HG02981 (cell line): ENCODE results near the gene TOR1AIP2.
"Not testable (repeated sequence)": the region's sequence is repeated elsewhere in the genome, so short reads cannot be mapped to it uniquely, and the experiment has no call there.

Experiments
- ATAC-seq: cut with Tn5 transposase; IDR thresholded peaks from one replicate; pipeline ENCODE4 v1.9.1; 2021; ENCODE audit warnings: mild to moderate bottlenecking, moderate library complexity; ENCODE audit not compliant: unreplicated experiment

TOR1AIP2 gene

DNA sequence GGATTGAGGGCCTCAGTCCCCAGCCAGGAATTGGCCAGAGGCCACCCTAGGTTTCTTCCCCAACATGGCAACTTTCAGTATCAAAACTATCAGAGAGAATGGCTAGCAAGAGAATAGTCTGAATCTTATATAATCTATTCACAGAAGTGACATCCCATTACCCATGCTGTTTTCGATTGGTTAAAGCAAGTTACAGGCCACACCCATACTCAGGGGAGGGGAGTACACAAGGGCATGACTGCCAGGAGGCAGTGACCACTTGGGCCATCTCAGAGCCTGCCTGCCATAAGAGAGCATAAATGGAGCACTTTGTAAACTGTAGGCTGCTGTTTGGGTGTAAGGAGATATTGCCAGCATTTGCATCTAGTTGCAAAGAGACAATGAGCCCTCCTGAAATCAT lies 69.1 kb downstream of the TOR1AIP2 start:
- no peak for ATAC-seq

DNA sequence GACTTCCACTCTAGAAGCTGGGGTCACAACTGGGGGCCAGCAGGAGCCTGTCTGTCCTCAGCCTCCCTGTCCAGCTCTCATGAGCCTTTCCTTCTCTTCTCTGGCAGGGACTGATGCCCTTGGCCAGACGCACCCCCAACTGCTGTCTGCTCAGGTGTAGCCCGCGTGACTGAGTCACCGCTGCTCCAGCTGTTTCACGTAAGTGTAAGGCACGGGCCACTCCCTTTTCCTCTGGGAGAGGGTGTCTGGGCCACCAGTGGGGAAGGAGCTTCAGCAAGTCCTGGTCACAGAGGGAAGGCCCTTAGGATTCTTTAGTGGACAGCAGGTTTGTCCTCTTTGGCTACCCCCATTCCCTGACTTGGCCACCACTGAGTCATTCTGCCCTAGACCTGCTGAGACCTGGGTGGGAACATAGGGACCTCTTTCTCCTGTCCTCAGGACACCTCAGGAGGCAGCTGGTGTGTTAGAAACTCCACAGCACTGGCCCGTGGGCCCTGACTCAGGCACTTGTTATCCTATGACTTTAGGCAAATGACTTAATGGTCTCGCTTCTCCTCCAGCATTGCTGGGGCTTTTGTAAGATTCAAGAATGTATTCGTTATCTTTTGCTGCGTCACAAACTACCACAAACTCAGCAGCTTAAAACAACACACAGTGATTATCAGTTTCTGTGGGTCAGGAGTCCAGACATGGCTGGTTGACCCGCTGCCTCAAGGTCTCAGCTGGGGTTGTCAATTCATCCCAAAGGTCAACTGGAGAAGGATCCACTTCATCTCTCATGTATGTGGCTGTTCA lies 69.7 kb downstream of the TOR1AIP2 start:
- no peak for ATAC-seq

DNA sequence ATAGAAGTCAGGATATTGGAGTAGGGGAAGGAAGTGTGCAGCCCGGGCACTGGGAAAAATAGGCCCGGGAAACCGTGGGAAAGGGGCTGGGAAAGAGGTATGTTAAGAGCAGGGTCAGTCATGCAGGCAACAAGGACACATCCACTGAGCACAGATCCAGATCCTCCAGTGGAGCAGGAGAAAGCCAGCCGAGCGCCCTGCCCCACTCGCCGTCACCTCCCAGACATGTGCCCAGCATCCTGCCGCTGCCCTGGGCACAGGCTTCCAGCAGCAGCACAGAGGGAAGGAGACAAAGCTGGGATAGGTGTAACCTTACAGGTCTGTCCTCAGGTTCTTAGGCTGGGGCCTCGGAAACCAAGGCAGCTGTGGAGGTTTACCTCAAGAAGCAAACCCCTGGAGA lies 70.3 kb downstream of the TOR1AIP2 start:
- ATAC-seq = no peak

DNA sequence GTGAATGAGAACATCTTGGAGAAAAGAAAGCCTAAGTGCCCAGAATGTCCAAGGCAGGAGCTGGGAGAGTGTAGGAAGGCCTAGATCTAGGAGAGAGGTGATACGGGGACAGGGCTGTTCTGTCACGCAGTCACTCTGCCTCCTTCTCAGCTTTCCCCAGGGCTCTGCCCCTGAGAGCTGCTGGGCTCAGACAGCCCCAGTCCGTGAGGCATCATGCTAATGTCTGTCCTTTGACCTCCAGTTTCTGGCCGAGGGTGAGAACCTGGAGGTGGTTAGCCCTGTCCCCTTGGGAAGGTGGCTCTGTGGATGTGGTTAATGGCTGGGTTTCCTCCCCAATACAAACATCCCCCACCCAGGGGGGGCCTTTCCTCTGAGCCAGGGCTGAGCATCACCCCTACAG lies 71.3 kb downstream of the TOR1AIP2 start:
- ATAC-seq = no peak

DNA sequence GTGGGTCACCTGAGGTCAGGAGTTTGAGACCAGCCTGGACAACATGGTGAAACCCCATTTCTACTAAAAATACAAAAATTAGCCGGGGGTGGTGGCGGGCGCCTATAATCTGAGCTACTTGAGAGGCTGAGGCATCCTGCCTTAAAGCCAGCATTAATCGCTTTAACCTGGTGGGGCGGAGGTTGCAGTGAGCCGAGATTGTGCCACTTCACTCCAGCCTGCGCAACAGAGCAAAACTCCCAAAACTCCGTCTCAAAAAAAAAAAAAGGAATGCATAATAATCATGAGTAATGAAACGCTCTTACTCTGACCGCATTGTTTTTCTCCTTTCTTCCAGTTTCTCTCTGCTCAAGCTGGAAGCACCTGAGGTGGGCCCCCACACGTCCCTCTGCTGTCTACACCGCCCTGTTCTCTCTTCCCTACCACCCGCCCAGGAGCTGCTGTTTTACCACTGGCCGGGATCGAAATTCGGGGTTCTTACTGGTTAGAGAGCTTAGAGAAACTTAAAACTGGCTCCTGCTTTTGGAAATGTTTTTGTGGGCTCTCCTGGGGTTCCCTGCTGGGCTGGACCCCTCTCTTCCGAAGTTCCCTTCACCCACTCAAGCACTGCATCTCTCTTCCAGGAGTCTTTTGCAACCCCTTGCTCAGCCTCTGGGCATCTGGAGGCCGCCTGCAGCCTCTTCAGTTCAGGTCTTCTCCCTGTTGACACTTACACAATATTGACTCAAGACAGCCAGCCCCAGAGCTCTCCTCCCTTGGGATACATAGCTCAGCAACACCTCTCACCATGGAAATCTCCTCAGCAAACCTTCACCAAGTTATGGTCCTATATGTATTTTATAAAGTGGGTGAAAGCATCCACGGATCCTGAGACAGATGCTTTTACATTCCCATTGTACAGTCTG lies 72.1 kb downstream of the TOR1AIP2 start:
- no peak for ATAC-seq

DNA sequence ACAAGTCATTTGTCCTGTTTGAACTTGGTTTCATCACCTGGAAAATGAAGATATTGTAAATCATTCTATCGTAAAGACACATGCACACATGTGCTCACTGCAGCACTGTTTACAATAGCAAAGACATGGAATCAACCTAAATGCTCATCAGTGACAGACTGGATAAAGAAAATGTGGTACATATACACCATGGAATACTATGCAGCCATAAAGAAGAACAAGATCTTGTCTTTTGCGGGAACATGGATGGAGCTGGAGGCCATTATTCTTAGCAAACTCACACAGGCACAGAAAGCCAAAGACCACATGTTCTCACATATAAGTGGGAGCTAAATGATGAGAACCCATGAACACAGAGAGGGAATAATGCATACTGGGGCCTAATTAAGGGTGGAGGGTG lies 73.2 kb downstream of the TOR1AIP2 start:
- ATAC-seq = not testable (repeated sequence)

DNA sequence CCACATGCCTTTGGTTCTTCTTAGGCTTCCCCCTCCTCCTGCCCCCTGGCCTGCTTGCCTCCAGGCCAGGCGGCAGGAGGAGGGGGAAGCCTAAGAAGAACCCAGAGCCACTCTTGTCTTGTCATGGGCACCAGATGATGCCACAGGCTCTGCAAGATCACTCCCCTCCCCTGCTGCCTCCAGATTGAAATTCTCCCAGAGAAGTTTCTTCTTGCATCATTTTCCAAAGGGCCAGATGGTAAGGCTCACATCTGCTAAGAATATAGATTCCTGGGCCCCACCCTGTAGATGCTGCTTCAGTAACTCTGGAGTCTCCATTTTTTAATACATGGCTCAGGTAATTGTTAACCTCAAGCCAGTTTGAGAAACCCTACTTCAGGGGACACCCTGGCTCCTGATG lies 73.7 kb downstream of the TOR1AIP2 start:
- ATAC-seq = no peak

DNA sequence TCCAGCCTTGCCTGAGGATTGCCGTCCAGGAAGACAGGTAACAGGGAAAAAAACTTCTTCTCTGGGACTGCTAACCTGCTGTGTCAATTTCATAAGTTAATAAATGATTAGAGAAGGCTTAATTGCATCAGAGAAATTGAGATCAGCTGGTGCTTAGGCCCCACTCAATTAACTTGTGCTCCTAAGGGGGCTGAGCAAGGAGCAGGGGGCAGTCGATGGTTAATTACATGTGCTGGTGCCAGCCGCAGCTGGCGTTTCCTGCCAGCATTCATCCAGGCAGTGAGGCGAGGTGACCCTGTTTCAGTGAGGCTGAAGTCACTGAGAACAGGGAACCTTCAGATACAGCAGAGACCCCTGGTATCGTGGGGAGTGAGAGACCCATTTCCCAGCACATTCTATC lies 74.5 kb downstream of the TOR1AIP2 start:
- ATAC-seq = no peak

DNA sequence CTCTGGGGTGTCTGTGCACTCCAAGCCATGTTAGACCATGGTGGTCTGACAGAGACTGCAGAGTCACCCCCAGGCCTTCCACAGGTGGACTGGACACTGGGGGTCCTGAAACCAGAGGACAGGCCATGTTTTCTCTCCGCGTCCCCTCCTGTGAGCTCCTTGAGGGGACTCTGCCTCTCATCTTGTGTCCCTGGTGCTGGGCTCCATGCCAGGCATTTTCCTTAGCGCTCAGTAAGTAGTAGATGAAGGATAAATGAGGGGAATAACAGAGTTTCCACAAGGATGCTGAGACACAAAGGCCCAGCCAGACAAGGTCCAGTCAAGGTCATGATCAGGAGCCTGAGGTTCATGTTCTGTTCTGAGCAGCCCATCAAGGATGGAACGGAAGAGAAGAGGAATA lies 77.1 kb downstream of the TOR1AIP2 start:
- no peak for ATAC-seq

DNA sequence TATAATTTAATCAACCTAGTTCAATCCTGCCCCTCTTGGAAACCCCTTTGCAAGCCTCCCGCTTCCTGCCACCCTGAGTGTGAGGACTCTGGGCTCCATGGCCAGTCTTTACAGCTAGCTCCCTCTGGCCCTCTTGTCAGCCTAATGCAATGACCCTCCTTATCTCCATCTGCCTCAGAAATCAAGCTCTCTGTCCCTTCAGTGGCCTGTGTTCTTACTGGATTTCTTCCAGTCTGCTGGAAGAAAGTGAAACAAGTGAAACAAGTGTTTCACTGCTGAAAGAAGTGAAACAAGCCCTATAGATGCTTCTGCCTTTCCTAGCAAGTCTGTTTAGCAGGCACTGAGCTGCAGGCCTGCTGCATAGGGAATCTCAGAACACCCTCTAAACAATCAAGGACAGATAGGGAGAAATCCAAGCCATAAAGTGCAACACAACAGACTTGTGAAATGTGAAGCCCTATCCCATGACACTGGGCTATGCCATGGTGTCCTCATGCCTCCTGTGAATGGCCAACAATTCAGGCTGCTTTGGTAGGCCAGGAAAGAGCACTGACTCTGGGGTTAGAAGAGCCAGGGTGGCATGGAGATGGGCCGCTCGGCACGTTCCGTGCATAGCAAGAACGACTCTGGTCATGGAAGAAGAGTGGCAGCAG lies 78.6 kb downstream of the TOR1AIP2 start:
- no peak for ATAC-seq

DNA sequence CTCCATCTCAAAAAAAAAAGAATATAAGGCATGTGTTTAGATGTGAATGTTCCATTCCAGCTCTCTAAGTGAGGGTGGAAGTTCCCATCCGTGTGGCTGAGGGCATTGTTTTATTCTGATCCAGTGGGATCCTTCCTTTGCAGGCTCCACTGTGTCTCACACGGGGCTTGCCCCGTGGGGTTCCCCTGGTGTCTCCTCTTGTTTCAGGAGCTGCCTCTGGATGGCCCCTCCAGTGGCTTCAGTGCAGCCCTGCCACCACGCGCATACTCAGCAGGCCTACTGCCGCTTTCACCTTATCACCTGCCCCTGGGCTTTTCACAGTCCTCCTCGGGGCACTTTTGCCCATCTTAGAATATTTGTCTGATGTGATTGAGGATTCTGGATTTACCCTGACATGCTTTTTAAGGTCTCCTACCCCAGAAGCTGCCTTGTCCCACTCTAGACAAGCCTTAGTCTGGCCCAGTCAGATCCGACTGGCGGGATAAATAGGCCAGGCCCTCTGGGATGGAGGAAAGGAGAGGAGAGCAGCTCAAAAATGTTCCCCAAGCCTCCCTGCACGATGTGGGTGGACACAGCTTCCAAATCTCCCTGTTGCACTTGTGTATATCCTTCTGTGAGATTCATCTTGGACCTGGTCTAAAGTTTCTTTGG lies 79.3 kb downstream of the TOR1AIP2 start:
- ATAC-seq = no peak

DNA sequence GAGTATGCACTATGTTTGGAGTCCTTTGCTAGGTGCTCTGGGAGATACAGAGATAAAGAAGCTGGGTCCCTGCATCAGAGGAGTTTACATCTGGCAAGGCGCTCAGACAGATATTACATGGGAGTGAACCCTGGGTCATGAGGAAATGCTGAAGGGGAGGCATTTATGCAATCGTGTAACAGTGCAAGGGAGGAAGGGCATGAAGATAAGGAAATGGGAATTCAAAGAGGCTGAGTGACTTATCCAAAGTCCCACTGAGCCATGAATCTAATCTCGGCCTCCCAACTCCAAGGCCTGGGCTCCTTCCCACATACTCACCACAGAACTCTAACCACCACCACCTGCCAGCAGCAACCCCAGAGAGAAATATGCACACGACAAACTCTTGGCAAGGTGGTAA lies 82.9 kb downstream of the TOR1AIP2 start:
- no peak for ATAC-seq

DNA sequence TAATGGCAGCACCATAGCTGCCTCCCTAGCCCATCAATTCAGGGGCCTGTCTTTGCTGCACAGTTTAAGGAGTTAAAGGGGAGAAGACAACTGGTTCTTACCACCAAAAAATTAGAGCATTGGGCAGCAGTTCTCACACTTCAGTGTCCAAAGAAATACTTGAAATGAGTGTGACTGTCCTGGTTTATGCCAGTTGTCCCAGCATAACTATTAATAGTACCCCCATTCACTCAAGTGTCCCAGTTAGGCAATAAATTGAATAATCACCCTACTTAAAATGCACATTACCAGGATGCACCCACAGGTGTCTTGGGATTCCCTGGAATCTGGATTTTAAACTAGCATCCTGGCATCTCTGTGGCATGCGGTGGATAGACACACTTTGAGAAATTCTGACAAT lies 83.5 kb downstream of the TOR1AIP2 start:
- ATAC-seq = no peak

DNA sequence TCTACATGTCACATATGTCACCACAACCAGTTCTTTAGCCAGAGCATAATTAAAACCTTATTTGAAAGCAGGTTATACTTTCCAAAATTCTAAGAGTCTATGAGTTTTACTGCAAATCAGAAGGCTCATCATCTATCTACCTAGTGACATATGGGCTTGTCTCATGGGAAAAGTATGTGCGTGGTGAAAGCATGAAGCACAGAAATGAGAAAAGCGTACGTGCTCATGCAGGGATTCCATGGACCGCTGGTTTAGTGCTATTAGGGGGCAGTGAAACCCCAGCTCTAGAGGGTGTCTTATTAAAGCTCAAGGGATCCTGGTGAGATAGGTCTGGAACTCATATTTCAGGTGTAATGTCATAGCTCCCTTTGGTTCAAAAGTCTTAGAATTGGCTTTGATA lies 84.3 kb downstream of the TOR1AIP2 start:
- no peak for ATAC-seq
